Glutamatergic neuron (in vitro differentiated cells): ENCODE measurements around the gene OR1L8. TPM values are rescaled to one million over a fixed set of nuclear protein-coding genes. Genes with fewer than 3 reads are reported as not detected.

ENCODE experiments used
- DNase-seq: peaks from one replicate; pipeline ENCODE4 v3.0.0; 2022
- H3K27ac Mint-ChIP-seq: one replicate; pipeline ENCODE4 v1.8.0; 2020; ENCODE audit warnings: mild to moderate bottlenecking, mixed read lengths, inconsistent platforms; ENCODE audit not compliant: unreplicated experiment
- H3K27me3 Mint-ChIP-seq: one replicate; pipeline ENCODE4 v1.8.0; 2020; ENCODE audit warnings: mild to moderate bottlenecking, moderate library complexity, mixed read lengths, inconsistent platforms; ENCODE audit not compliant: unreplicated experiment
- H3K36me3 Mint-ChIP-seq: one replicate; pipeline ENCODE4 v1.8.0; 2020; ENCODE audit warnings: mild to moderate bottlenecking, mixed read lengths, inconsistent platforms; ENCODE audit not compliant: unreplicated experiment
- H3K4me1 Mint-ChIP-seq: one replicate; pipeline ENCODE4 v1.8.0; 2020; ENCODE audit warnings: mild to moderate bottlenecking, low read depth, mixed read lengths, inconsistent platforms; ENCODE audit not compliant: unreplicated experiment
- H3K4me3 Mint-ChIP-seq: one replicate; pipeline ENCODE4 v1.8.0; 2020; ENCODE audit warnings: mild to moderate bottlenecking, mixed read lengths, inconsistent platforms; ENCODE audit not compliant: unreplicated experiment
- H3K9me3 Mint-ChIP-seq: one replicate; pipeline ENCODE4 v1.8.0; 2020; ENCODE audit warnings: mild to moderate bottlenecking, moderate library complexity, mixed read lengths, inconsistent platforms; ENCODE audit not compliant: unreplicated experiment
- CTCF ChIP-seq: fragments of 200-600 bp; sonication (generic); IDR thresholded peaks from one replicate; pipeline ENCODE4 v1.5.0; 2021; ENCODE audit not compliant: partially characterized antibody, unreplicated experiment
- total RNA-seq: library from RNA; stranded (reverse); fragmentation: NEBNext Ultra II Directional; extraction: Animal tissue kit (Norgen Biotek cat#: 25700); gene quantifications from one replicate; pipeline ENCODE4 v1.2.1, GENCODE V29; 2021; ENCODE audit not compliant: unreplicated experiment

Gene OR1L8
- total RNA-seq, 1 donor from 2014 or later, result not detected

GRCh38 chr9:122605691-122606090 lies 22.5 kb upstream of the OR1L8 start:
- Mint-ChIP-seq H3K9me3 (peaks cover 2% of the 10 kb centered on the region), H3K27me3 (no peaks in the 10 kb centered on the region), H3K36me3 (no peaks in the 10 kb centered on the region), H3K4me3 (no peak overlapping the region), H3K4me1 (no peaks in the 10 kb centered on the region), H3K27ac (no peak overlapping the region)
- DNase-seq, result no peak
- no peak for TF ChIP-seq CTCF

GRCh38 chr9:122580360-122580759 lies 2.8 kb downstream of the OR1L8 start:
- no peak for DNase-seq
- Mint-ChIP-seq H3K9me3 (peaks cover 2% of the 10 kb centered on the region), H3K4me1 (no peaks in the 10 kb centered on the region), H3K27me3 (no peaks in the 10 kb centered on the region), H3K4me3 (no peak overlapping the region), H3K27ac (no peak overlapping the region), H3K36me3 (no peaks in the 10 kb centered on the region)
- no peak for TF ChIP-seq CTCF

DNA sequence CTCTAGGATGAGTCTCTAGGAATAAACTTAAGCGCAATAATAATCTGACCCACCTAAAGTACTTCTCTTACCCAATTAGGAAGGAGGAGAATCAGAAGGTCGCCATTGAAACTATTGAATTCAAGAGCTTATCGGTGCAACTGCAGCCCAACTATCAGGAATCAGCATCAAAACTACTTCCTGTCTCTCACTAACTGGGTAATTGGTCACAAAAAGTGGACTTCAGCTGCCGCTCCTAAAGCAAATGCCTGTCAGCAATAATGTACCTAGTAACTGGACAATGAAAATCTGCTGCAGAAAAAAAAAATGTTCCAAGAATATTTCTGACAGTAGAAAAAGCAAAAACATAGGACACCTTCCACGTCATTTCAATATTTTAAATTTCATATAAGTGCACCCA lies 3.3 kb downstream of the OR1L8 start:
- Mint-ChIP-seq H3K4me1 (no peaks in the 10 kb centered on the region), H3K36me3 (no peaks in the 10 kb centered on the region), H3K4me3 (no peak overlapping the region), H3K27me3 (no peaks in the 10 kb centered on the region), H3K9me3 (peaks cover 2% of the 10 kb centered on the region), H3K27ac (no peak overlapping the region)
- no peak for TF ChIP-seq CTCF
- no peak for DNase-seq

DNA sequence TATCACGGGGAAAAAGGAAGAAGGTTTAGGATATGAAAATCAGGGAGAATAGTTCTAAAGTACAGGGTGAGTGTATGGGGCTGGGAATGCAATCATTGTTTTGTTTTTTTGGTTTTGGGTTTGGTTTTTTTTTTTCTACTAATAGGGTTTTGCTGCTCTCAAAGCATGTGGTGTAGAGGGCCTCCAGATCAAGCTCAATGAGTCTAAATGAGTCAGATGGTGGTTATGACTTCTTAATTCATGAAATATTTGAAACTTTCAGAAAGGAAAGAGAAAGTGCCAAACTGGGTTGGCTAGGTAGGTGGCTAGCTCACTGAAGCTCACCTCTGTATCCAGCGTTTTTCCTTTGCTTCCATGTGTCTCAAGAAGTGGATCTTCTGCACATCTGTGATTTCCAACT lies 10.7 kb downstream of the OR1L8 start:
- Mint-ChIP-seq H3K4me3 (no peak overlapping the region), H3K27me3 (peaks cover 4% of the 10 kb centered on the region), H3K27ac (no peak overlapping the region), H3K9me3 (peaks cover 6% of the 10 kb centered on the region), H3K36me3 (no peaks in the 10 kb centered on the region), H3K4me1 (no peaks in the 10 kb centered on the region)
- no peak for DNase-seq
- TF ChIP-seq CTCF, result no peak

GRCh38 chr9:122567901-122568300 lies 15.3 kb downstream of the OR1L8 start:
- Mint-ChIP-seq H3K9me3 (peaks cover 4% of the 10 kb centered on the region), H3K36me3 (no peaks in the 10 kb centered on the region), H3K4me3 (no peak overlapping the region), H3K4me1 (no peaks in the 10 kb centered on the region), H3K27ac (no peak overlapping the region), H3K27me3 (peaks cover 2% of the 10 kb centered on the region)
- no peak for DNase-seq
- TF ChIP-seq CTCF, result no peak
